ENCODE data around the gene IL17RC.

GRCh38 chr3:9890249-9891071, 26.4 kb upstream of the IL17RC start, which contains the start of gene JAGN1:
- TF ChIP-seq SIN3A (conservative IDR thresholded peaks at IDR 0.05 in 1 of 2, IDR thresholded peaks at IDR 0.05 in 1 of 2; ENCODE audit: low read depth in 1 of 2, low read length in 2 of 2) (peak in 1 of 2 experiments; percentile 67; a peak in 2 of 4 replicates), USF2 (IDR thresholded peaks at IDR 0.05; ENCODE audit: low read length) (no peak), CTCF (IDR thresholded peaks at IDR 0.05; ENCODE audit: control extremely low read depth in 1 of 3, insufficient read depth in 1 of 3, low read depth in 1 of 3, low read length in 3 of 3) (no peak), HDAC6 (IDR thresholded peaks at IDR 0.05; ENCODE audit: low read depth, low read length) (no peak), POLR2A (IDR thresholded peaks at IDR 0.05; ENCODE audit: control extremely low read depth in 1 of 2, low read depth in 2 of 2, low read length in 2 of 2) (peak; percentile 92 to 95), POLR2AphosphoS5 (IDR thresholded peaks at IDR 0.05; ENCODE audit: low read depth, low read length) (peak; percentile 93), TBP (IDR thresholded peaks at IDR 0.05; ENCODE audit: low read depth, low read length) (peak; percentile 83), MAFK (IDR thresholded peaks at IDR 0.05; ENCODE audit: low read depth, low read length) (no peak)
